Gastroesophageal sphincter (tissue), 4 donors: Measurements from ENCODE around the gene NCOA3. TPM values are rescaled to one million over a fixed set of nuclear protein-coding genes. Genes with fewer than 3 reads are reported as not detected.

Experiments used
- ATAC-seq: fragments of 150-250 bp; one replicate; pipeline ENCODE4 v1.9.1; 2016; ENCODE audit warnings: mild to moderate bottlenecking, moderate library complexity
- H3K27ac ChIP-seq, 4 donors: fragments of 200-600 bp; sonication (generic) in 3 of 4; 1 replicate in 3 of 4; 2 replicates in 1 of 4; pipeline ENCODE4 v1.5.1; 2016 to 2019
- H3K27me3 ChIP-seq: fragments of 200-600 bp; sonication (generic); one replicate; pipeline ENCODE4 v1.5.1; 2019
- H3K36me3 ChIP-seq, 2 donors: fragments of 200-600 bp; sonication (generic); one replicate each; pipeline ENCODE4 v1.5.1; 2019; ENCODE audit warnings: control low read depth in 1 of 2
- H3K4me1 ChIP-seq, 3 donors: fragments of 200-600 bp; sonication (generic); 1 replicate in 2 of 3; 2 replicates in 1 of 3; pipeline ENCODE4 v1.5.1; 2016 to 2019; ENCODE audit warnings: control low read depth in 2 of 3
- H3K4me3 ChIP-seq, 2 donors: fragments of 200-600 bp; sonication (generic); one replicate each; pipeline ENCODE4 v1.5.1; 2019; ENCODE audit warnings: mild to moderate bottlenecking in 1 of 2, moderate library complexity in 1 of 2
- H3K9me3 ChIP-seq, 3 donors: fragments of 200-600 bp; sonication (generic); one replicate each; pipeline ENCODE4 v1.5.1; 2017 to 2019; ENCODE audit warnings: control low read depth in 2 of 3
- CTCF ChIP-seq, 4 experiments: fragments of 200-600 bp in 2 of 4; fragments of 450-650 bp in 2 of 4; sonication (generic) in 1 of 4; IDR thresholded peaks; one replicate each; pipeline ENCODE4 v1.5.1; 2017 to 2019; ENCODE audit warnings: antibody characterized with exemption in 4 of 4, mild to moderate bottlenecking in 2 of 4, moderate library complexity in 2 of 4
- EP300 ChIP-seq: sonication (generic); formaldehyde crosslinking; IDR thresholded peaks from one replicate; pipeline ENCODE4 v1.6.1; 2017; ENCODE audit warnings: antibody characterized with exemption, mild to moderate bottlenecking
- POLR2A ChIP-seq, 2 donors: fragments of 450-650 bp; IDR thresholded peaks; one replicate each; pipeline ENCODE4 v1.6.1; 2017; ENCODE audit warnings: antibody characterized with exemption in 2 of 2, mild to moderate bottlenecking in 2 of 2, moderate library complexity in 1 of 2
- POLR2AphosphoS5 ChIP-seq: sonication (generic); formaldehyde crosslinking; IDR thresholded peaks from one replicate; pipeline ENCODE4 v1.6.1; 2017; ENCODE audit warnings: antibody characterized with exemption
- WGBS, 2 donors: methylation state at CpG; one replicate each; pipeline ENCODE4 v1.1.5; 2018; ENCODE audit warnings: low coverage in 1 of 2; 5-methylcytosine and 5-hydroxymethylcytosine counted together
- total RNA-seq, 4 donors: library from RNA; depleted of rRNA; stranded (reverse); fragments of >200 nt; gene quantifications; one replicate each; pipeline ENCODE4 v1.1.0, GENCODE V29; 2016

Gene NCOA3
- total RNA-seq, 4 donors from 2014 or later: 28.8 to 44.5 (median 37.6) TPM

GRCh38 chr20:47476452-47476851 is 25.2 kb upstream of the NCOA3 start:
- WGBS, 2 donors: 81 to 100% methylated on average over 2 of the region's 2 CpGs
- Histone ChIP-seq H3K4me3 (no peak overlapping the region), H3K27me3 (no peaks in the 10 kb centered on the region), H3K27ac (no peak overlapping the region), H3K36me3 (no peaks in the 10 kb centered on the region), H3K9me3 (no peaks in the 10 kb centered on the region), H3K4me1 (no peaks in the 10 kb centered on the region)
- no peak for ATAC-seq
- TF ChIP-seq POLR2A (IDR thresholded peaks at IDR 0.05): no peak
- TF ChIP-seq CTCF (IDR thresholded peaks at IDR 0.05): no peak

- H3K27me3 ChIP-seq: no peaks in the 10 kb centered on the region
- H3K27ac ChIP-seq: no peak overlapping the region
- no peak for TF ChIP-seq POLR2AphosphoS5
- no peak for TF ChIP-seq POLR2A (IDR thresholded peaks at IDR 0.05)
- no peak for TF ChIP-seq CTCF (IDR thresholded peaks at IDR 0.05)
- TF ChIP-seq EP300: no peak
- no peak overlapping the region for H3K4me3 ChIP-seq
- no peaks in the 10 kb centered on the region for H3K4me1 ChIP-seq
- ATAC-seq: no peak
- H3K36me3 ChIP-seq: no peaks in the 10 kb centered on the region
- WGBS, 2 donors: 94 to 100% methylated on average over 1 to 4 of the region's 4 CpGs
- H3K9me3 ChIP-seq: no peaks in the 10 kb centered on the region
Observed at GRCh38 chr20:47479093-47479492, 22.6 kb upstream of the NCOA3 start.

GRCh38 chr20:47479506-47479905 is 22.2 kb upstream of the NCOA3 start:
- no peak overlapping the region for H3K27ac ChIP-seq

GRCh38 chr20:47480239-47480638 is 21.4 kb upstream of the NCOA3 start:
- no peak for ATAC-seq
- no peaks in the 10 kb centered on the region for H3K4me1 ChIP-seq
- WGBS, 2 donors: 84 to 100% methylated on average over 1 to 4 of the region's 6 CpGs
- no peak overlapping the region for H3K4me3 ChIP-seq
- H3K27me3 ChIP-seq: no peaks in the 10 kb centered on the region
- TF ChIP-seq EP300 (no peak), POLR2AphosphoS5 (no peak), CTCF (IDR thresholded peaks at IDR 0.05) (no peak), POLR2A (IDR thresholded peaks at IDR 0.05) (no peak)
- H3K27ac ChIP-seq: no peak overlapping the region
- no peaks in the 10 kb centered on the region for H3K9me3 ChIP-seq
- no peaks in the 10 kb centered on the region for H3K36me3 ChIP-seq

More at GRCh38 chr20:47479506-47479905, 22.2 kb upstream of the NCOA3 start:
- H3K4me1 ChIP-seq: no peaks in the 10 kb centered on the region
- H3K4me3 ChIP-seq: no peak overlapping the region
- no peaks in the 10 kb centered on the region for H3K27me3 ChIP-seq
- TF ChIP-seq POLR2AphosphoS5 (no peak), POLR2A (IDR thresholded peaks at IDR 0.05) (no peak), CTCF (IDR thresholded peaks at IDR 0.05) (no peak), EP300 (no peak)
- no peak for ATAC-seq
- no peaks in the 10 kb centered on the region for H3K36me3 ChIP-seq
- H3K9me3 ChIP-seq: no peaks in the 10 kb centered on the region

GRCh38 chr20:47480705-47481104 is 21.0 kb upstream of the NCOA3 start:
- Histone ChIP-seq H3K27me3 (no peaks in the 10 kb centered on the region), H3K4me1 (no peaks in the 10 kb centered on the region), H3K9me3 (no peaks in the 10 kb centered on the region), H3K27ac (no peak overlapping the region), H3K36me3 (no peaks in the 10 kb centered on the region), H3K4me3 (no peak overlapping the region)
- TF ChIP-seq POLR2A (IDR thresholded peaks at IDR 0.05): no peak
- TF ChIP-seq EP300: no peak
- TF ChIP-seq POLR2AphosphoS5: no peak
- TF ChIP-seq CTCF (IDR thresholded peaks at IDR 0.05): no peak
- no peak for ATAC-seq
